G401 (cell line): ENCODE data around the gene DCTN3. TPM values are rescaled to one million over a fixed set of nuclear protein-coding genes. Genes with fewer than 3 reads are reported as not detected.

Experiments
- DNase-seq: peaks from one replicate; pipeline ENCODE4 v3.0.0-alpha.2; 2015; ENCODE audit warnings: low spot score
- in situ Hi-C: cut with HindIII; loops from 2 replicates; pipeline ENCODE4 v1.10.0; 2016; ENCODE audit warnings: low sequenced_read_pairs, mixed read lengths
- total RNA-seq: library from RNA; depleted of rRNA; stranded (reverse); fragments of >200 nt; shearing (Covaris generic); gene quantifications from 2 replicates; pipeline ENCODE4 v1.2.3, GENCODE V29; 2014

The DCTN3 gene
- total RNA-seq, 1 experiment from 2014 or later = 160 TPM

- in situ Hi-C loops = loop anchor here (10.0 kb wide), 1 partner anchor 64 kb away; no protein-coding TSS in a partner anchor
Observed at GRCh38 chr9:34578241-34579103, 41.8 kb downstream of the DCTN3 start.

GRCh38 chr9:34577400-34578240 is 42.7 kb downstream of the DCTN3 start:
- no peak for DNase-seq
- in situ Hi-C loops = loop anchor here (10.0 kb wide), 1 partner anchor 63 kb away; no protein-coding TSS in a partner anchor

More at GRCh38 chr9:34578241-34579103, 41.8 kb downstream of the DCTN3 start:
- peak; percentile 63 for DNase-seq

- peak; percentile 85 for DNase-seq
- in situ Hi-C loops = loop anchor here (10.0 kb wide), 1 partner anchor 62 kb away; no protein-coding TSS in a partner anchor
Observed at GRCh38 chr9:34576597-34577399, 43.5 kb downstream of the DCTN3 start.

- in situ Hi-C loops = loop anchor here (10.0 kb wide), 1 partner anchor 61 kb away; no protein-coding TSS in a partner anchor
- peak; percentile 67 for DNase-seq
Observed at GRCh38 chr9:34575862-34576596, 44.3 kb downstream of the DCTN3 start.

GRCh38 chr9:34575241-34575640 is 45.1 kb downstream of the DCTN3 start:
- in situ Hi-C loops = loop anchor here (10.0 kb wide), 1 partner anchor 60 kb away; no protein-coding TSS in a partner anchor
- DNase-seq = no peak

GRCh38 chr9:34574571-34574970 is 45.7 kb downstream of the DCTN3 start:
- in situ Hi-C loops = loop anchor here (10.0 kb wide), 1 partner anchor 60 kb away; no protein-coding TSS in a partner anchor
- DNase-seq = no peak

- in situ Hi-C loops = loop anchor here (10.0 kb wide), 1 partner anchor 59 kb away; no protein-coding TSS in a partner anchor
- no peak for DNase-seq
Observed at GRCh38 chr9:34573599-34574325, 46.5 kb downstream of the DCTN3 start.

GRCh38 chr9:34572628-34573027 is 47.7 kb downstream of the DCTN3 start:
- no peak for DNase-seq
- in situ Hi-C loops = loop anchor here (10.0 kb wide), 1 partner anchor 58 kb away; no protein-coding TSS in a partner anchor

- no peak for DNase-seq
- in situ Hi-C loops = loop anchor here (10.0 kb wide), 1 partner anchor 57 kb away; no protein-coding TSS in a partner anchor
Observed at GRCh38 chr9:34572092-34572491, 48.2 kb downstream of the DCTN3 start.

GRCh38 chr9:34571481-34571810 is 48.8 kb downstream of the DCTN3 start:
- in situ Hi-C loops = loop anchor here (10.0 kb wide), 1 partner anchor 57 kb away; no protein-coding TSS in a partner anchor

GRCh38 chr9:34570809-34571480 is 49.4 kb downstream of the DCTN3 start:
- in situ Hi-C loops = loop anchor here (10.0 kb wide), 1 partner anchor 56 kb away; no protein-coding TSS in a partner anchor
- DNase-seq = peak; percentile 96

More at GRCh38 chr9:34571481-34571810, 48.8 kb downstream of the DCTN3 start:
- no peak for DNase-seq

GRCh38 chr9:34570376-34570775 is 49.9 kb downstream of the DCTN3 start:
- DNase-seq = peak; percentile 69
- in situ Hi-C loops = loop anchor here (10.0 kb wide), 1 partner anchor 56 kb away; no protein-coding TSS in a partner anchor

- no peak for DNase-seq
- in situ Hi-C loops = no loop called here
Observed at GRCh38 chr9:34568774-34569173, 51.5 kb downstream of the DCTN3 start.

GRCh38 chr9:34568133-34568532 is 52.2 kb downstream of the DCTN3 start:
- in situ Hi-C loops = no loop called here
- DNase-seq = no peak

GRCh38 chr9:34566972-34567371 is 53.3 kb downstream of the DCTN3 start:
- in situ Hi-C loops = no loop called here

GRCh38 chr9:34566322-34566721 is 54.0 kb downstream of the DCTN3 start:
- in situ Hi-C loops = no loop called here
- no peak for DNase-seq

More at GRCh38 chr9:34566972-34567371, 53.3 kb downstream of the DCTN3 start:
- DNase-seq = peak; percentile 78

- in situ Hi-C loops = no loop called here
Observed at GRCh38 chr9:34565856-34566255, 54.4 kb downstream of the DCTN3 start.

More at GRCh38 chr9:34565856-34566255, 54.4 kb downstream of the DCTN3 start:
- no peak for DNase-seq
